ENCODE data around the gene SDCCAG8. TPM values are rescaled to one million over a fixed set of nuclear protein-coding genes. Genes with fewer than 3 reads are reported as not detected.

Gene SDCCAG8
- polyA plus RNA-seq, 3 donors: 33.2 to 34.4 (median 33.4) TPM

- H3K4me3 ChIP-seq (replicated peaks in 1 of 3; ENCODE audit: low read depth in 2 of 3, low read length in 3 of 3): no peak overlapping the region
- H3K9me3 ChIP-seq (replicated peaks in 1 of 2; ENCODE audit: control insufficient read depth in 1 of 2, insufficient read depth in 1 of 2, low read length in 2 of 2): peaks cover 0 to 7% of the 10 kb centered on the region in 2 donors
- no peaks in the 10 kb centered on the region for H4K20me1 ChIP-seq (ENCODE audit: insufficient read depth, low read length)
- H3K27me3 ChIP-seq (ENCODE audit: control insufficient read depth in 2 of 2, insufficient read depth in 2 of 2, low read length in 2 of 2): no peaks in the 10 kb centered on the region
- H3K9ac ChIP-seq (ENCODE audit: insufficient read depth, low read length, poor library complexity, severe bottlenecking): no peak overlapping the region
- intact Hi-C loops (cut with micrococcal nuclease): no loop called here
- Mint-ChIP-seq H3K4me3 (no peak overlapping the region), H3K9me3 (peaks cover 5 to 12% (median 7%) of the 10 kb centered on the region in 7 donors), H3K4me1 (no peaks in the 10 kb centered on the region), H3K27me3 (ENCODE audit: low read depth in 3 of 3) (no peaks in the 10 kb centered on the region), H3K27ac (no peak overlapping the region), H3K36me3 (peaks cover 16 to 27% of the 10 kb centered on the region in 2 donors)
- no peak overlapping the region for H3K27ac ChIP-seq (ENCODE audit: low read depth in 1 of 2, low read length in 2 of 2)
- peaks cover 8 to 20% of the 10 kb centered on the region in 2 donors for H3K36me3 ChIP-seq (replicated peaks in 1 of 2; ENCODE audit: control insufficient read depth in 1 of 2, insufficient read depth in 2 of 2, low read length in 2 of 2)
- no peaks in the 10 kb centered on the region for H3K79me2 ChIP-seq (ENCODE audit: insufficient read depth, low read length)
- H3K4me2 ChIP-seq (replicated peaks; ENCODE audit: extremely low read depth, low read length, poor library complexity, severe bottlenecking): no peak overlapping the region
- no peak for DNase-seq
- WGBS (ENCODE audit: insufficient coverage): 100% methylated on average over 1 of the region's 1 CpG
- H2AFZ ChIP-seq (ENCODE audit: insufficient read depth, low read depth, low read length, poor library complexity, severe bottlenecking): no peak overlapping the region
- no peak for TF ChIP-seq CTCF (IDR thresholded peaks at IDR 0.05)
- H3K4me1 ChIP-seq (ENCODE audit: control insufficient read depth in 1 of 2, insufficient read depth in 2 of 2, low read length in 2 of 2): no peaks in the 10 kb centered on the region
These were observed 119.8 kb downstream of the SDCCAG8 start for GRCh38 chr1:243375596-243375995.

- Histone ChIP-seq H2AFZ (ENCODE audit: insufficient read depth, low read depth, low read length, poor library complexity, severe bottlenecking) (no peak overlapping the region), H3K36me3 (replicated peaks in 1 of 2; ENCODE audit: control insufficient read depth in 1 of 2, insufficient read depth in 2 of 2, low read length in 2 of 2) (peaks cover 13 to 30% of the 10 kb centered on the region in 2 donors), H3K27ac (ENCODE audit: low read depth in 1 of 2, low read length in 2 of 2) (no peak overlapping the region), H3K4me1 (ENCODE audit: control insufficient read depth in 1 of 2, insufficient read depth in 2 of 2, low read length in 2 of 2) (no peaks in the 10 kb centered on the region), H4K20me1 (ENCODE audit: insufficient read depth, low read length) (no peaks in the 10 kb centered on the region), H3K9me3 (replicated peaks in 1 of 2; ENCODE audit: control insufficient read depth in 1 of 2, insufficient read depth in 1 of 2, low read length in 2 of 2) (peaks cover 0 to 7% of the 10 kb centered on the region in 2 donors), H3K4me2 (replicated peaks; ENCODE audit: extremely low read depth, low read length, poor library complexity, severe bottlenecking) (no peak overlapping the region), H3K27me3 (ENCODE audit: control insufficient read depth in 2 of 2, insufficient read depth in 2 of 2, low read length in 2 of 2) (no peaks in the 10 kb centered on the region), H3K4me3 (replicated peaks in 1 of 3; ENCODE audit: low read depth in 2 of 3, low read length in 3 of 3) (no peak overlapping the region), H3K9ac (ENCODE audit: insufficient read depth, low read length, poor library complexity, severe bottlenecking) (no peak overlapping the region), H3K79me2 (ENCODE audit: insufficient read depth, low read length) (no peaks in the 10 kb centered on the region)
- no peaks in the 10 kb centered on the region for H3K27me3 Mint-ChIP-seq (ENCODE audit: low read depth in 3 of 3)
- WGBS (ENCODE audit: insufficient coverage): no CpG with 5 or more reads among the region's 3 CpGs
- no peaks in the 10 kb centered on the region for H3K4me1 Mint-ChIP-seq
- no peak overlapping the region for H3K4me3 Mint-ChIP-seq
- H3K36me3 Mint-ChIP-seq: peaks cover 37 to 53% of the 10 kb centered on the region in 2 donors
- intact Hi-C loops (cut with micrococcal nuclease): no loop called here
- no peak for TF ChIP-seq CTCF (IDR thresholded peaks at IDR 0.05)
- peaks cover 4 to 10% (median 6%) of the 10 kb centered on the region in 7 donors for H3K9me3 Mint-ChIP-seq
- peak overlapping the region in 1 of 7 donors; percentile 12 for H3K27ac Mint-ChIP-seq
- no peak for DNase-seq
These were observed 122.8 kb downstream of the SDCCAG8 start for GRCh38 chr1:243378669-243379068.

Measured in CD14-positive monocyte (primary cell).